Measurements from ENCODE around the gene PCDHA5.
"Not testable (repeated sequence)": the region's sequence is repeated elsewhere in the genome, so short reads cannot be mapped to it uniquely, and the experiment has no call there.

PCDHA5 gene

DNA sequence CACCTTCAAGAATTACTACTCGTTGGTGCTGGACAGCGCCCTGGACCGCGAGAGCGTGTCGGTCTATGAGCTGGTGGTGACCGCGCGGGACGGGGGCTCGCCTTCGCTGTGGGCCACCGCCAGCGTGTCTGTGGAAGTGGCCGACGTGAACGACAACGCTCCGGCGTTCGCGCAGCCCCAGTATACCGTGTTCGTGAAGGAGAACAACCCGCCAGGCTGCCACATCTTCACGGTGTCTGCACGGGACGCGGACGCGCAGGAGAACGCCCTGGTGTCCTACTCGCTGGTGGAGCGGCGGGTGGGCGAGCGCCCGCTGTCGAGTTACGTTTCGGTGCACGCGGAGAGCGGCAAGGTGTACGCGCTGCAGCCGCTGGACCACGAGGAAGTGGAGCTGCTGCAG, 1.6 kb downstream of the PCDHA5 start:
- H3K27me3 ChIP-seq (replicated peaks; ENCODE audit: control insufficient read depth, insufficient read depth, low read length, poor library complexity, severe bottlenecking); H3K4me3 ChIP-seq (ENCODE audit: insufficient read depth, low read depth, low read length, poor library complexity, severe bottlenecking); DNase-seq; H3K4me1 ChIP-seq (ENCODE audit: control insufficient read depth, insufficient read depth, low read length, poor library complexity, severe bottlenecking); H3K27ac ChIP-seq (ENCODE audit: insufficient read depth, low read length, poor library complexity, severe bottlenecking); H3K9me3 ChIP-seq (ENCODE audit: control insufficient read depth, low read length); H3K36me3 ChIP-seq (ENCODE audit: control insufficient read depth, insufficient read depth, low read length): not testable (repeated sequence)

- Histone ChIP-seq H3K27me3 (replicated peaks; ENCODE audit: control insufficient read depth, insufficient read depth, low read length, poor library complexity, severe bottlenecking) (peaks cover 3% of the 10 kb centered on the region), H3K9me3 (ENCODE audit: control insufficient read depth, low read length) (no peaks in the 10 kb centered on the region), H3K4me1 (ENCODE audit: control insufficient read depth, insufficient read depth, low read length, poor library complexity, severe bottlenecking) (no peaks in the 10 kb centered on the region), H3K4me3 (ENCODE audit: insufficient read depth, low read depth, low read length, poor library complexity, severe bottlenecking) (no peak overlapping the region), H3K36me3 (ENCODE audit: control insufficient read depth, insufficient read depth, low read length) (no peaks in the 10 kb centered on the region), H3K27ac (ENCODE audit: insufficient read depth, low read length, poor library complexity, severe bottlenecking) (no peak overlapping the region)
- no peak for DNase-seq
These were observed 2.1 kb downstream of the PCDHA5 start for GRCh38 chr5:140823475-140823874.

DNA sequence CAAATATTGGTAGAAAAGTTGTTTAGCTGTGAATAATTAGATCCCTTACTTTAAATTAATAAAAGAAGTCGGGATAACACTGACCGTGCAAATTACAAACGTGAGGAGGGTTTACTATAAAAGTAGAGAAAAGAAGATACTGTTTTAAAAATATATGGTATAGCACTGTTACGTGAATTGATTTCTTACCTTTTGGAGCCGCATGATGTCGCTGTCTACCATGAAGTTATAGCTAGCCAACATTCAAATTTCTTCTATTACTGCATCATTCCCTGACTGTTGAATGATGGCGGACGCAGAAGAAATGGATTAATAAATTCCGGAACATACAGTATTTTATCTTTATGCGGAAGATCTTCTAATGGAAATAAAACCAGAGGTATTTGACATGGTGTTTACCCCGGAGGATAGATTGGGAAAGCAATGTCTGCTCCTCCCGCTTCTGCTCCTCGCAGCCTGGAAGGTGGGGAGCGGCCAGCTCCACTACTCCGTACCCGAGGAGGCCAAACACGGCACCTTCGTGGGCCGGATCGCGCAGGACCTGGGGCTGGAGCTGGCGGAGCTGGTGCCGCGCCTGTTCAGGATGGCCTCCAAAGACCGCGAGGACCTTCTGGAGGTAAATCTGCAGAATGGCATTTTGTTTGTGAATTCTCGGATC, 6.4 kb downstream of the PCDHA5 start, which contains the start of gene PCDHA6:
TSS of gene PCDHA6 (plus strand) at position 257 of the 658 bp plus-strand sequence. CDS start at position 389, 132 bp downstream.
- H3K9me3 ChIP-seq (ENCODE audit: control insufficient read depth, low read length) = no peaks in the 10 kb centered on the region
- H3K4me3 ChIP-seq (ENCODE audit: insufficient read depth, low read depth, low read length, poor library complexity, severe bottlenecking) = no peak within 1 kb of the TSS
- no peak for DNase-seq

GRCh38 chr5:140828362-140828737, 6.9 kb downstream of the PCDHA5 start:
- Histone ChIP-seq H3K36me3 (ENCODE audit: control insufficient read depth, insufficient read depth, low read length) (no peaks in the 10 kb centered on the region), H3K9me3 (ENCODE audit: control insufficient read depth, low read length) (no peaks in the 10 kb centered on the region), H3K27ac (ENCODE audit: insufficient read depth, low read length, poor library complexity, severe bottlenecking) (no peak overlapping the region), H3K4me3 (ENCODE audit: insufficient read depth, low read depth, low read length, poor library complexity, severe bottlenecking) (no peak overlapping the region), H3K4me1 (ENCODE audit: control insufficient read depth, insufficient read depth, low read length, poor library complexity, severe bottlenecking) (no peaks in the 10 kb centered on the region), H3K27me3 (replicated peaks; ENCODE audit: control insufficient read depth, insufficient read depth, low read length, poor library complexity, severe bottlenecking) (no peaks in the 10 kb centered on the region)
- no peak for DNase-seq

More for the DNA sequence above, 6.4 kb downstream of the PCDHA5 start, which contains the start of gene PCDHA6:
- H3K4me1 ChIP-seq (ENCODE audit: control insufficient read depth, insufficient read depth, low read length, poor library complexity, severe bottlenecking) = no peaks in the 10 kb centered on the region
- H3K27me3 ChIP-seq (replicated peaks; ENCODE audit: control insufficient read depth, insufficient read depth, low read length, poor library complexity, severe bottlenecking) = no peaks in the 10 kb centered on the region
- H3K27ac ChIP-seq (ENCODE audit: insufficient read depth, low read length, poor library complexity, severe bottlenecking) = no peak within 1 kb of the TSS
- H3K36me3 ChIP-seq (ENCODE audit: control insufficient read depth, insufficient read depth, low read length) = no peaks in the 10 kb centered on the region

DNA sequence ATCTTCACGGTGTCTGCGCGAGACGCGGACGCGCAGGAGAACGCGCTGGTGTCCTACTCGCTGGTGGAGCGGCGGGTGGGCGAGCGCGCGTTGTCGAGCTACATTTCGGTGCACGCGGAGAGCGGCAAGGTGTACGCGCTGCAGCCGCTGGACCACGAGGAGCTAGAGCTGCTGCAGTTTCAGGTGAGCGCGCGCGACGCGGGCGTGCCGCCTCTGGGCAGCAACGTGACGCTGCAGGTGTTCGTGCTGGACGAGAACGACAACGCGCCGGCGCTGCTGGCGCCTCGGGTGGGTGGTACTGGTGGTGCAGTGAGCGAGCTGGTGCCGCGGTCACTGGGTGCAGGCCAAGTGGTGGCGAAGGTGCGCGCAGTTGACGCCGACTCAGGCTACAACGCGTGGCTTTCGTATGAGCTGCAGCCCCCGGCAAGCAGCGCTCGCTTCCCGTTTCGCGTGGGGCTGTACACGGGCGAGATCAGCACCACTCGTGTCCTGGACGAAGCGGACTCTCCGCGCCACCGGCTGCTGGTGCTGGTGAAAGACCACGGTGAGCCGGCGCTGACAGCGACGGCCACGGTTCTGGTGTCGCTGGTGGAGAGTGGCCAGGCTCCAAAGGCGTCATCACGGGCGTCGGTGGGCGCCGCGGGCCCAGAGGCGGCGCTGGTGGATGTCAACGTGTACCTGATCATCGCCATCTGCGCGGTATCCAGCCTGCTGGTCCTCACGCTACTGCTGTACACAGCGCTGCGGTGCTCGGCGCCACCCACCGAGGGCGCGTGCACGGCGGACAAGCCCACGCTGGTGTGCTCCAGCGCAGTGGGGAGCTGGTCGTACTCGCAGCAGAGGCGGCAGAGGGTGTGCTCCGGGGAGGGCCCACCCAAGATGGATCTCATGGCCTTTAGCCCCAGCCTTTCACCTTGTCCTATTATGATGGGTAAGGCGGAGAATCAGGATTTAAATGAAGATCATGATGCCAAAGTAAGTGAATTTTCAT, 8.4 kb downstream of the PCDHA5 start:
- H3K9me3 ChIP-seq (ENCODE audit: control insufficient read depth, low read length); H3K4me3 ChIP-seq (ENCODE audit: insufficient read depth, low read depth, low read length, poor library complexity, severe bottlenecking); DNase-seq; H3K36me3 ChIP-seq (ENCODE audit: control insufficient read depth, insufficient read depth, low read length); H3K4me1 ChIP-seq (ENCODE audit: control insufficient read depth, insufficient read depth, low read length, poor library complexity, severe bottlenecking); H3K27me3 ChIP-seq (replicated peaks; ENCODE audit: control insufficient read depth, insufficient read depth, low read length, poor library complexity, severe bottlenecking); H3K27ac ChIP-seq (ENCODE audit: insufficient read depth, low read length, poor library complexity, severe bottlenecking): not testable (repeated sequence)

- DNase-seq = no peak
- Histone ChIP-seq H3K9me3 (ENCODE audit: control insufficient read depth, low read length) (no peaks in the 10 kb centered on the region), H3K36me3 (ENCODE audit: control insufficient read depth, insufficient read depth, low read length) (no peaks in the 10 kb centered on the region), H3K4me3 (ENCODE audit: insufficient read depth, low read depth, low read length, poor library complexity, severe bottlenecking) (no peak within 1 kb of the TSS), H3K4me1 (ENCODE audit: control insufficient read depth, insufficient read depth, low read length, poor library complexity, severe bottlenecking) (no peaks in the 10 kb centered on the region), H3K27ac (ENCODE audit: insufficient read depth, low read length, poor library complexity, severe bottlenecking) (no peak within 1 kb of the TSS), H3K27me3 (replicated peaks; ENCODE audit: control insufficient read depth, insufficient read depth, low read length, poor library complexity, severe bottlenecking) (no peaks in the 10 kb centered on the region)
These were observed 12.6 kb downstream of the PCDHA5 start, which contains the start of gene PCDHA7 for GRCh38 chr5:140833993-140834392. TSS of gene PCDHA7 (plus strand) at chr5:140834269. CDS start at chr5:140834384, 115 bp downstream.

GRCh38 chr5:140834439-140835008, 13.1 kb downstream of the PCDHA5 start:
- not testable (repeated sequence) for H3K27me3 ChIP-seq (replicated peaks; ENCODE audit: control insufficient read depth, insufficient read depth, low read length, poor library complexity, severe bottlenecking); H3K4me1 ChIP-seq (ENCODE audit: control insufficient read depth, insufficient read depth, low read length, poor library complexity, severe bottlenecking); H3K27ac ChIP-seq (ENCODE audit: insufficient read depth, low read length, poor library complexity, severe bottlenecking); H3K4me3 ChIP-seq (ENCODE audit: insufficient read depth, low read depth, low read length, poor library complexity, severe bottlenecking); DNase-seq; H3K9me3 ChIP-seq (ENCODE audit: control insufficient read depth, low read length); H3K36me3 ChIP-seq (ENCODE audit: control insufficient read depth, insufficient read depth, low read length)

DNA sequence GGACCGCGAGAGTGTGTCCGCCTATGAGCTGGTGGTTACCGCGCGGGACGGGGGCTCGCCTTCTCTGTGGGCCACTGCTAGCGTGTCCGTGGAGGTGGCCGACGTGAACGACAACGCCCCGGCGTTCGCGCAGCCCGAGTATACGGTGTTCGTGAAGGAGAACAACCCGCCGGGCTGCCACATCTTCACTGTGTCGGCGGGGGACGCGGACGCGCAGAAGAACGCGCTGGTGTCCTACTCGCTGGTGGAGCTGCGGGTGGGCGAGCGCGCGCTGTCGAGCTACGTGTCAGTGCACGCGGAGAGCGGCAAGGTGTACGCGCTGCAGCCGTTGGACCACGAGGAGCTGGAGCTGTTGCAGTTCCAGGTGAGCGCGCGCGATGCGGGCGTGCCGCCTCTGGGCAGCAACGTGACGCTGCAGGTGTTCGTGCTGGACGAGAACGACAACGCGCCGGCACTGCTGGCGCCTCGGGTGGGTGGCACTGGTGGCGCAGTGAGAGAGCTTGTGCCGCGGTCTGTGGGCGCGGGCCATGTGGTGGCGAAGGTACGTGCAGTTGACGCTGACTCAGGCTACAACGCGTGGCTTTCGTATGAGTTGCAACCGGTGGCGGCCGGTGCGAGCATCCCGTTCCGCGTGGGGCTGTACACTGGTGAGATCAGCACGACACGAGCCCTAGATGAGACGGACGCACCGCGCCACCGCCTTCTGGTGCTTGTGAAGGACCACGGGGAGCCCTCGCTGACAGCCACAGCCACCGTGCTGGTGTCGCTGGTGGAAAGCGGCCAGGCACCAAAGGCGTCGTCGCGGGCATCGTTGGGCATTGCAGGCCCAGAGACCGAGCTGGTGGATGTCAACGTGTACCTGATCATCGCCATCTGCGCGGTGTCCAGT, 14.5 kb downstream of the PCDHA5 start:
- no peak overlapping the region for H3K4me3 ChIP-seq (ENCODE audit: insufficient read depth, low read depth, low read length, poor library complexity, severe bottlenecking)
- no peaks in the 10 kb centered on the region for H3K36me3 ChIP-seq (ENCODE audit: control insufficient read depth, insufficient read depth, low read length)
- no peak for DNase-seq
- no peaks in the 10 kb centered on the region for H3K27me3 ChIP-seq (replicated peaks; ENCODE audit: control insufficient read depth, insufficient read depth, low read length, poor library complexity, severe bottlenecking)
- no peaks in the 10 kb centered on the region for H3K9me3 ChIP-seq (ENCODE audit: control insufficient read depth, low read length)
- no peaks in the 10 kb centered on the region for H3K4me1 ChIP-seq (ENCODE audit: control insufficient read depth, insufficient read depth, low read length, poor library complexity, severe bottlenecking)
- no peak overlapping the region for H3K27ac ChIP-seq (ENCODE audit: insufficient read depth, low read length, poor library complexity, severe bottlenecking)

Measured in effector memory CD4-positive, alpha-beta T cell (primary cell).